NCI-H1436 (cell line): ENCODE measurements around the gene ZNF532.

Source experiments
- DNase-seq: peaks from one replicate; lab custom pipeline; 2025; lab: John Stamatoyannopoulos, UW

The ZNF532 gene

GRCh38 chr18:59035591-59035990 is 170.9 kb downstream of the ZNF532 start:
- no peak for DNase-seq
